Neuronal stem cell (in vitro differentiated cells): Measurements from ENCODE around the gene APOL2.
A peak's percentile ranks its signal among the peaks of the same experiment; 100 is the strongest.

Experiments used
- DNase-seq: peaks from one replicate; pipeline ENCODE4 v3.0.0-alpha.2; 2013; ENCODE audit warnings: low spot score
- H2AFZ ChIP-seq: one replicate; pipeline ENCODE4 v1.6.1; 2013; ENCODE audit warnings: mild to moderate bottlenecking, low read length, inconsistent platforms
- H2AK5ac ChIP-seq: 2 replicates; pipeline ENCODE4 v1.6.1; 2013; ENCODE audit warnings: low read depth, mild to moderate bottlenecking, inconsistent platforms, low read length, moderate library complexity, mixed read lengths
- H2BK120ac ChIP-seq: 2 replicates; pipeline ENCODE4 v1.6.1; 2013; ENCODE audit warnings: low read depth, mild to moderate bottlenecking, inconsistent platforms, low read length, moderate library complexity, mixed read lengths
- H2BK12ac ChIP-seq: one replicate; pipeline ENCODE4 v1.6.1; 2013; ENCODE audit warnings: low read length, inconsistent platforms
- H2BK15ac ChIP-seq: 2 replicates; pipeline ENCODE4 v1.6.1; 2013; ENCODE audit warnings: mild to moderate bottlenecking, low read length, inconsistent platforms, mixed read lengths
- H2BK5ac ChIP-seq: one replicate; pipeline ENCODE4 v1.6.1; 2013; ENCODE audit warnings: inconsistent platforms, mild to moderate bottlenecking, low read length, moderate library complexity
- H3K14ac ChIP-seq: one replicate; pipeline ENCODE4 v1.6.1; 2013; ENCODE audit warnings: low read length, inconsistent platforms
- H3K18ac ChIP-seq: 2 replicates; pipeline ENCODE4 v1.6.1; 2013; ENCODE audit warnings: low read length, inconsistent platforms
- H3K23ac ChIP-seq: 2 replicates; pipeline ENCODE4 v1.6.1; 2013; ENCODE audit warnings: low read depth, mild to moderate bottlenecking, mixed read lengths, low read length, inconsistent platforms; ENCODE audit not compliant: poor library complexity
- H3K27ac ChIP-seq: replicated peaks from 3 replicates; pipeline ENCODE4 v1.5.1; 2013; ENCODE audit warnings: low read length, inconsistent platforms
- H3K27me3 ChIP-seq, 3 experiments: 2 replicates each; pipeline ENCODE4 v1.6.1; 2013; ENCODE audit warnings: low read length in 3 of 3, mild to moderate bottlenecking in 2 of 3, inconsistent platforms in 1 of 3, low read depth in 1 of 3, mixed read lengths in 1 of 3, moderate library complexity in 1 of 3; ENCODE audit not compliant: control insufficient read depth in 3 of 3, insufficient read depth in 3 of 3
- H3K36me3 ChIP-seq, 2 donors: replicated peaks in 1 of 2; 2 replicates each; pipeline ENCODE4 v1.6.1; 2013; ENCODE audit warnings: low read length in 2 of 2; ENCODE audit not compliant: control insufficient read depth in 2 of 2, insufficient read depth in 2 of 2
- H3K4ac ChIP-seq: 2 replicates; pipeline ENCODE4 v1.6.1; 2013; ENCODE audit warnings: inconsistent platforms, mild to moderate bottlenecking, low read length, moderate library complexity
- H3K4me1 ChIP-seq, 2 donors: 1 replicate in 1 of 2; 2 replicates in 1 of 2; pipeline ENCODE4 v1.6.1; 2013; ENCODE audit warnings: low read length in 2 of 2, low read depth in 1 of 2; ENCODE audit not compliant: control insufficient read depth in 2 of 2, insufficient read depth in 1 of 2
- H3K4me2 ChIP-seq: one replicate; pipeline ENCODE4 v1.6.1; 2013; ENCODE audit warnings: mild to moderate bottlenecking, low read length, inconsistent platforms; ENCODE audit not compliant: insufficient read depth, poor library complexity, severe bottlenecking
- H3K4me3 ChIP-seq, 2 donors: 2 replicates each; pipeline ENCODE4 v1.5.1; 2013; ENCODE audit warnings: low read length in 2 of 2, mild to moderate bottlenecking in 2 of 2, inconsistent platforms in 1 of 2, moderate library complexity in 1 of 2
- H3K79me1 ChIP-seq: one replicate; pipeline ENCODE4 v1.6.1; 2013; ENCODE audit warnings: low read depth, mild to moderate bottlenecking, inconsistent platforms, low read length, moderate library complexity
- H3K9ac ChIP-seq: one replicate; pipeline ENCODE4 v1.6.1; 2013; ENCODE audit warnings: mild to moderate bottlenecking, low read depth, low read length, inconsistent platforms; ENCODE audit not compliant: poor library complexity
- H3K9me3 ChIP-seq, 2 donors: replicated peaks in 1 of 2; 2 replicates each; pipeline versions ENCODE3 to v1.6.1; 2013; ENCODE audit warnings: low read length in 2 of 2, mild to moderate bottlenecking in 2 of 2, inconsistent platforms in 1 of 2, low read depth in 1 of 2, mixed read lengths in 1 of 2, moderate library complexity in 1 of 2; ENCODE audit not compliant: control insufficient read depth in 2 of 2, insufficient read depth in 1 of 2
- H4K8ac ChIP-seq: one replicate; pipeline ENCODE4 v1.6.1; 2013; ENCODE audit warnings: low read depth, mild to moderate bottlenecking, inconsistent platforms, low read length, moderate library complexity
- H4K91ac ChIP-seq: one replicate; pipeline ENCODE4 v1.6.1; 2013; ENCODE audit warnings: low read length, low read depth, mild to moderate bottlenecking, inconsistent platforms; ENCODE audit not compliant: poor library complexity
- WGBS, 2 donors: extraction: QIAGEN DNeasy Blood & Tissue Kit; methylation state at CpG; one replicate each; pipeline ENCODE4 v1.1.7; 2013; ENCODE audit warnings: missing lambda C conversion rate in 2 of 2, mixed read lengths in 1 of 2; ENCODE audit not compliant: insufficient read length in 2 of 2, insufficient replicate concordance in 1 of 2; ENCODE audit errors: extremely low coverage in 2 of 2; 5-methylcytosine and 5-hydroxymethylcytosine counted together

Gene APOL2

GRCh38 chr22:36184433-36185025 lies 54.8 kb downstream of the APOL2 start:
- Histone ChIP-seq H2BK15ac (no peak overlapping the region), H3K27me3 (peaks cover 0 to 8% (median 0%) of the 10 kb centered on the region in 3 experiments), H4K8ac (no peak overlapping the region), H3K79me1 (no peaks in the 10 kb centered on the region), H3K23ac (no peak overlapping the region), H2AK5ac (no peak overlapping the region), H3K36me3 (no peaks in the 10 kb centered on the region), H2BK12ac (no peak overlapping the region), H2BK120ac (no peak overlapping the region), H3K4me2 (no peak overlapping the region), H3K4me1 (peaks cover 0 to 1% of the 10 kb centered on the region in 2 donors), H3K9me3 (no peaks in the 10 kb centered on the region), H3K4ac (no peak overlapping the region), H2AFZ (no peak overlapping the region), H3K18ac (no peak overlapping the region), H3K14ac (no peak overlapping the region), H3K4me3 (no peak overlapping the region), H3K27ac (no peak overlapping the region), H3K9ac (peak overlapping the region; percentile 45), H4K91ac (no peak overlapping the region), H2BK5ac (no peak overlapping the region)
- no peak for DNase-seq
- no CpG with 5 or more reads among the region's 10 CpGs for WGBS, 2 donors

DNA sequence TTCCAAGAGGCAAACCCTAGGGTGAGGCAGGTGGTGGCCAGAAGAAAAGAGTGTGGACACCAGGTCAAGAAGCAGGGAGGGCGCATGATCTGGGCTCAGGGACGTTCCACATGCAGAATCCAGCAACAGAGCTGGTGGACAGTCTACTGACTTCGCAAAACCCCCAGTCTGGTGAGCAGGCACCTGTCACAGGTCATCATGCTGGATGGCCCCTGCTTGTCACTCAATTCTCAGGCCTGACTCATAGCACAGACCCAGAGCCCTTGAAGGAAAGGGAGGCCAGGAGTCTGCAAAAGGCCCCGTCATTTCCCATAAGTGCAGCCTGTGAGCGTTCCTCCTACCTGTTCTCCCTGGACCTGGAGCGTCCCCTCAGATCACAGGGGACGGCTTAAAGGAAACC lies 55.9 kb downstream of the APOL2 start:
- DNase-seq = no peak
- Histone ChIP-seq H2AFZ (no peak overlapping the region), H4K91ac (no peak overlapping the region), H3K4me1 (peaks cover 0 to 1% of the 10 kb centered on the region in 2 donors), H3K79me1 (no peaks in the 10 kb centered on the region), H3K36me3 (no peaks in the 10 kb centered on the region), H2AK5ac (peak overlapping the region; percentile 6), H3K18ac (no peak overlapping the region), H3K23ac (no peak overlapping the region), H3K27me3 (peaks cover 0 to 8% (median 0%) of the 10 kb centered on the region in 3 experiments), H3K4ac (no peak overlapping the region), H3K4me3 (no peak overlapping the region), H3K9ac (no peak overlapping the region), H3K4me2 (no peak overlapping the region), H2BK5ac (no peak overlapping the region), H3K27ac (no peak overlapping the region), H2BK120ac (no peak overlapping the region), H3K14ac (no peak overlapping the region), H3K9me3 (no peaks in the 10 kb centered on the region), H2BK15ac (no peak overlapping the region), H2BK12ac (no peak overlapping the region), H4K8ac (no peak overlapping the region)
- no CpG with 5 or more reads among the region's 7 CpGs for WGBS, 2 donors

DNA sequence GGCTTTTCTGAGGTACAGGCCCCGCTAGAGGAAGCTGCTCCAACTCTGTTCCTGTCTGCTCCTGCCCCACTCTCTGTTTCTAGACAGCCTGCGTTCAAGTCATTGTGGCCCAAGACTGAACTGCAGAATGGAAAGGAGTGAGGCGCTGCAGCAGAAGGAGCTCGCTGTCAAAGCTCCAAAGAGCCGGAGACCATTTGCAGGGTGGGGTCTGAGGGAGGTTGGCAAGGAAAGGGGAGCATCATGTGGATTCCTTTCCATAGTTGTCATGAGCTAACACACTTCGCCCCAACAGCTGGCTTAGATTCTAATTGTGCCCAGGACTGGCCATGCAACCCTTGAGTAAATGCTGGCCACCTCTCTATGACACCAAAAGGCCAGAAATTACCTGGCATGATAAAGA lies 56.5 kb downstream of the APOL2 start:
- Histone ChIP-seq H4K91ac (no peak overlapping the region), H2AK5ac (peak overlapping the region; percentile 8), H3K36me3 (no peaks in the 10 kb centered on the region), H3K4me3 (no peak overlapping the region), H3K79me1 (no peaks in the 10 kb centered on the region), H3K4ac (no peak overlapping the region), H2BK15ac (no peak overlapping the region), H3K27me3 (peaks cover 0 to 8% (median 0%) of the 10 kb centered on the region in 3 experiments), H2BK12ac (no peak overlapping the region), H3K27ac (no peak overlapping the region), H4K8ac (no peak overlapping the region), H3K9ac (no peak overlapping the region), H2AFZ (no peak overlapping the region), H3K18ac (no peak overlapping the region), H3K4me2 (no peak overlapping the region), H3K23ac (no peak overlapping the region), H3K9me3 (no peaks in the 10 kb centered on the region), H3K14ac (no peak overlapping the region), H2BK5ac (no peak overlapping the region), H2BK120ac (no peak overlapping the region), H3K4me1 (peaks cover 0 to 1% of the 10 kb centered on the region in 2 donors)
- WGBS, 2 donors = no CpG with 5 or more reads among the region's 6 CpGs
- no peak for DNase-seq

- no peak overlapping the region for H3K4me3 ChIP-seq
- no peak overlapping the region for H3K4ac ChIP-seq
- no peak overlapping the region for H3K9ac ChIP-seq
- H3K27me3 ChIP-seq = peaks cover 0 to 8% (median 0%) of the 10 kb centered on the region in 3 experiments
- no peak overlapping the region for H2BK5ac ChIP-seq
- no peak overlapping the region for H2AK5ac ChIP-seq
- no peak overlapping the region for H3K18ac ChIP-seq
- no peak for DNase-seq
- H3K4me2 ChIP-seq = no peak overlapping the region
- no peak overlapping the region for H4K8ac ChIP-seq
- no peak overlapping the region for H2BK12ac ChIP-seq
- WGBS, 2 donors = no CpG with 5 or more reads among the region's 7 CpGs
- H3K14ac ChIP-seq = no peak overlapping the region
- H2BK15ac ChIP-seq = no peak overlapping the region
- H3K79me1 ChIP-seq = no peaks in the 10 kb centered on the region
- no peak overlapping the region for H3K23ac ChIP-seq
- no peaks in the 10 kb centered on the region for H3K9me3 ChIP-seq
- H3K27ac ChIP-seq = no peak overlapping the region
- H4K91ac ChIP-seq = no peak overlapping the region
- peak overlapping the region; percentile 36 for H2AFZ ChIP-seq
- no peak overlapping the region for H2BK120ac ChIP-seq
- H3K4me1 ChIP-seq = peaks cover 0 to 1% of the 10 kb centered on the region in 2 donors
- no peaks in the 10 kb centered on the region for H3K36me3 ChIP-seq
Observed at GRCh38 chr22:36182056-36182455, 57.3 kb downstream of the APOL2 start.
